ENCODE data around the gene MAML2. TPM values are rescaled to one million over a fixed set of nuclear protein-coding genes. Genes with fewer than 3 reads are reported as not detected.

Gene MAML2
- total RNA-seq, 2 donors from 2014 or later, result 29.2 to 34.9 TPM

DNA sequence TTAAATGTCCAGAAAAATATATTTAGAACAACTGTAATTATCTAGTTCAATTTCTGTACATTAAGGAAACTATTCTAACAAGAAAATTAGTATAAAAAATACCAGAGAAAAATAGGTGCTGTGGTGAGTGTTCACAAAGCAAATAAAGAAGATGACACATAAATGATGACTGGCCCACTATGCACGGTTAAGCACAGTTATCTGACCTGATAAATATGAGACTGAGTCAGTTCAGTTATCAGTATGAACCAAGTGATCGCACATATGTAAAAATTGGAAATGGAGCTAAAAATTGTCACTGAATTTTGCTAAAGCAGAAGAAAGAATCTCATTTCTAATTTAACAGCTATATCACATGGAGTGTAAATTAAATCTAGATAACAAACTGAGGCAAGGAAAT is 18.8 kb upstream of the MAML2 start:
- Mint-ChIP-seq H3K36me3 (ENCODE audit: low read depth) (peaks cover 2% of the 10 kb centered on the region), H3K4me3 (no peak overlapping the region)

DNA sequence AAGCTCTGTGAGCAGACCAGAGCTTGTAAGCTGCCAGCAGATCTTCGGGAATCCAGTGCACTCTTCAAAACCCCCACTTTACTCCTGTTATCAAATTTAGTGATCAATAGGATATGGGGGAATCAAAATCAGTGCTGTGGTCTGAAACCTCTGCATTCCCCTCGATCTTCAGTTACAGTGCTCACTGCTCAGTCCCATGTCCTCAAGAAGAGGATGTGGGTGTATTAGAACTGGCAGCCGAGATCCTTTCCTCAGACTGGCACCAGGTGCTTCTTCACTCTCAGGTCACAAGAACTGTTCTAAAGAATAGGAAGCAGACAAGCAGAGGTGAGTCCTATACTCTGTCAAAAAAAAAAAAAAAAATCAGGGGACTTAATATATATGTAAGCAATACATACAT is 15.3 kb upstream of the MAML2 start:
- peaks cover 6% of the 10 kb centered on the region for H3K4me1 Mint-ChIP-seq
- no peak overlapping the region for H3K27ac Mint-ChIP-seq
- DNase-seq (no peak), ATAC-seq (no peak)
- H3K9me3 ChIP-seq (ENCODE audit: control insufficient read depth, low read length, poor library complexity, severe bottlenecking), result no peaks in the 10 kb centered on the region
- H3K36me3 Mint-ChIP-seq (ENCODE audit: low read depth), result peaks cover 12% of the 10 kb centered on the region
- no peak overlapping the region for H3K4me3 Mint-ChIP-seq
- H3K27me3 Mint-ChIP-seq, result no peaks in the 10 kb centered on the region

More for the DNA sequence above, 18.8 kb upstream of the MAML2 start:
- no peaks in the 10 kb centered on the region for H3K9me3 ChIP-seq (ENCODE audit: control insufficient read depth, low read length, poor library complexity, severe bottlenecking)
- DNase-seq (no peak), ATAC-seq (no peak)
- Mint-ChIP-seq H3K27ac (no peak overlapping the region), H3K4me1 (peaks cover under 1% of the 10 kb centered on the region), H3K27me3 (no peaks in the 10 kb centered on the region)

DNA sequence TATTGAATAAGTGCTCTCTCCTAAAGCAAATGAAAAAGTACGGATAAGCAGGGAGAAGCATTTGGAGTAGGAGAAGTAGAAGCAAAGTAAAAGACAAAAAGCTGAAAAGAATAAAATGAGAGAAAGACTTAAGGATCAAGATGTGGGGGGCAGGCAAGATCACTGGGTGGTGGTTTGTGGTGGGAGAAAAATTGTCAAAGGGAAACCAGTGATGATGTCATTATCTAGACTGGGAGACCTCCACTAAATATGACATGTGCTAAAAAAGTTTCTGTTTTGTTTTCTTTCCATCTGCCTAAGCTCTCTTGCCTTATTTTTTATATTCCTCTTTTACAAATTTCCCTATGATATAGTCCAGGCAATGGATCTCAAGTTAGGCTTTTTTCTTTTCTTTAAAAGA is 14.8 kb upstream of the MAML2 start:
- no peaks in the 10 kb centered on the region for H3K9me3 ChIP-seq (ENCODE audit: control insufficient read depth, low read length, poor library complexity, severe bottlenecking)
- Mint-ChIP-seq H3K27me3 (no peaks in the 10 kb centered on the region), H3K4me3 (no peak overlapping the region), H3K4me1 (peaks cover 6% of the 10 kb centered on the region), H3K27ac (peak overlapping the region; percentile 53), H3K36me3 (ENCODE audit: low read depth) (peaks cover 12% of the 10 kb centered on the region)
- ATAC-seq (no peak), DNase-seq (no peak)

DNA sequence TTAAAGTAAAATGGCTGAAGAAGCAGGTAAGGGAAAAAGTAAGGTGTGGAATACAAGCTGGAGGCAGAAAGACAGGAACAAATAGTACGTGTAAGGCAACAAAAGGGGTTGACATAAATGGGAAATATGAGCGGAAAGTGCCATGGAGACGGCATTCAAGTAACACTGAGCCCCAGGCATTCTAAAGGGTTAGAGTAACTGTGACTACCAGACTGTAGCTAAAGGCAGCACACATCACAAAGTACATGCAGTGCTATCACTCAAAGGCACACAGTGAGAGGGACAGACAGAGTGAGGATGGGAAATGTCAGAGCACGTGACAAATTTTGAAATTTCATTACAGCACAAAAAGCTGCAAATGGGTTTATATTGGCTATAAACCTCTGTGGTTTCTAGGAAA is 13.9 kb upstream of the MAML2 start:
- no peak overlapping the region for H3K27ac Mint-ChIP-seq
- peaks cover 6% of the 10 kb centered on the region for H3K4me1 Mint-ChIP-seq
- H3K9me3 ChIP-seq (ENCODE audit: control insufficient read depth, low read length, poor library complexity, severe bottlenecking), result no peaks in the 10 kb centered on the region
- DNase-seq (no peak), ATAC-seq (no peak)
- no peaks in the 10 kb centered on the region for H3K27me3 Mint-ChIP-seq
- peaks cover 12% of the 10 kb centered on the region for H3K36me3 Mint-ChIP-seq (ENCODE audit: low read depth)
- H3K4me3 Mint-ChIP-seq, result no peak overlapping the region

DNA sequence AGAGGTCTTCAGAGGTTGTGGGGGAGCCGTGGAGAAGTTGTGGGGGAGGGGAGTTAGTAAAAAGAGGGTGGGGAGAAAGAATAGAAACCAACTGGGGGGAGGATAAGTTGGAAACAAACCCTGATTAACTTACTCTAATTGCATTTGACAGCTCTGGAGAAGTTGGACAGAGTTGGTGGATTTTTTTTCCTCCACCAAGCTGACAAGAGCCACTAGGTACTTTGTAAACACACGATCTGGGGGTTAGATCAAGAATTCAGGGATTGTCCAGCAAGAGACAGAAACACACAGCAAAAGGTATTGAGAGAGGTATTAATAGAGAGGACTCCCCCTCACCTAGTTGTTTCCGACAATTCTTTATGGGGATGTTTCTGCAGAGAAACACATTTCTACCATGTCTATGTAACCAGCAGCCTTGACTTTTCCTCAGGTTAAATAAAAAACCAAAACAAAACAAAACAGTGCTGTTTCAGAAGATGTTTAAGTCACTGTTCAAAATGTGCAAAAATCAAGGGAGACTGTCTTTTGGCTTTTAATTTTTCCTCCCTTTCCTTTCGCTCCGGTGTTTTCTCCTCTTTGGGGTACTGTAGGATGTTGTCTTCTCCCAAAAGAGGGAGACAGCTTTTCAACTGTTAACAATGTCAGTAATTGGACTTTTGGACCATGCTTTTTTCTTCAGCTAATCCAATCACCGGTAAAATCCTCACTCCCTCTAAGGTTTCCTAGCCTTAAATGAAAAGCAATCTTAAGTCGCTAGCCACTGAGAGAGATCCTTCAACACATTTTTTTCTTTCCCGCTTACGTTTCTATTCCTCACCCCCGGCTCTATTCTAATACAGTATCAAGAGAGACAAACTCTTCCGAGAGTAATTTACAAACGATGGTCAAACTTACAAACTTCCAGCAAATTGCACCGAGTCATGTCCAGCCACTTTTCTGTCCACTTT is 708 bp downstream of the MAML2 start:
- DNase-seq (no peak), ATAC-seq (no peak)
- peaks cover 50% of the 10 kb centered on the region for H3K4me1 Mint-ChIP-seq
- H3K9me3 ChIP-seq (ENCODE audit: control insufficient read depth, low read length, poor library complexity, severe bottlenecking), result no peaks in the 10 kb centered on the region
- peak overlapping the region; percentile 97 for H3K27ac Mint-ChIP-seq
- peak overlapping the region; percentile 98 for H3K4me3 Mint-ChIP-seq
- H3K27me3 Mint-ChIP-seq, result no peaks in the 10 kb centered on the region
- peaks cover 8% of the 10 kb centered on the region for H3K36me3 Mint-ChIP-seq (ENCODE audit: low read depth)

DNA sequence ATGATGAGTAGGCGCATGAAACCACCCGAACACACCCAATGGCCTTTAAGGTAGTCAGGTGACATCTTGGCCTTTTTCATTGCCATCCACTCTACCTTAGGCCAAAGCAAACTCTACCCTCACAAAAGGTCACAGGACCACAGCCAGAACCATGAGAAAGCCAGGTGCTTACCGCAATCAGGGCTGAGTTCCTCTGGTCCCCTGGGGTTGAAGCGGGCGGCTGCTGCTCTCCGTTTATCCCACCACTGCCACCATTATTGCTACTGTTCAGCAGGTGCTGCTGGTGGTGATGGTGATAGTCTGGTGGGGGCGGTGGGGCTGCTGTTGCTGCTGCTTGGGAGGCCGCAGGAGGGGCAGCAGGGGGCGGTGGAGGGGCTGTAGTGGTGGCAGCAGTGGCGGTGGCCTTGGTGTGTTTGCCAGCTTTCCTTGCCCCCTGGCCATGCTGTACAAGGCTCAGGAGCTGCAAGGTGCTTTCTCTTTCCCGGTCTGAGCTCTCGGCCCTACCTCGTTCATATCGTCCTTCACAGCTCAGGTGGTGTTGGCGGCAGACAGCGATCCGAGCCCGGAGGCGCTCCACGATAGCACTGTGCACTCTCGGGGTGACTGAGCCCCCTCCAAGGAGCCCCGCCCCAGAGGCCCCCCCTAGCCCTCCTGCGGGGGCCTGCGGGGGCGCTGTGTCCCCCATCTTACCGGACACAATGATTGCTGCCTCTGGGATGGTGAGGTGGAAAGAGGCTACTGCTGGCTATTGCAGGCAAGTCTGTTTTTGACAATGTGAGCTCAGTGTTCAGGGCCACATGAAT is 1.6 kb downstream of the MAML2 start:
- H3K4me1 Mint-ChIP-seq, result peaks cover 53% of the 10 kb centered on the region
- no peaks in the 10 kb centered on the region for H3K9me3 ChIP-seq (ENCODE audit: control insufficient read depth, low read length, poor library complexity, severe bottlenecking)
- peak overlapping the region; percentile 98 for H3K4me3 Mint-ChIP-seq
- H3K27me3 Mint-ChIP-seq, result no peaks in the 10 kb centered on the region
- peak; percentile 49 to 69 (median 68) for DNase-seq
- peak overlapping the region; percentile 97 for H3K27ac Mint-ChIP-seq
- H3K36me3 Mint-ChIP-seq (ENCODE audit: low read depth), result peaks cover 8% of the 10 kb centered on the region
- peak; percentile 47 for ATAC-seq

DNA sequence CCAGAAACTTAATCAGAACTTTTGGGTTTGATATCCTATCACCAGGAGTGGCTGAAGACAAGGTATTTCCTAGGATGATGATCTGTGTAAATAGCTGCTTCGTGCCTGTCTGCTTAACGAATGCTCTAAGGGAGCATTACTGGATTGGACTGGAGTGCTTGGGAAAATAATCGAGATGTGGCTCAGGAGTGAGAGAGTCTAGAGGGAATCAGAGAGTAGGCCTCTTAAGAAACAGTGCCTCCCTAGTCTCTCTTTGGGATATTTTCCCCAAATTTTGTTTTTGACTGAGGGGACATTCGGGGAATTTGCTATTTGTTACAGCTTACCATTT is 2.5 kb downstream of the MAML2 start:
- Mint-ChIP-seq H3K4me1 (peaks cover 59% of the 10 kb centered on the region), H3K36me3 (ENCODE audit: low read depth) (peaks cover 11% of the 10 kb centered on the region), H3K4me3 (peak overlapping the region; percentile 98), H3K27me3 (no peaks in the 10 kb centered on the region), H3K27ac (peak overlapping the region; percentile 97)
- H3K9me3 ChIP-seq (ENCODE audit: control insufficient read depth, low read length, poor library complexity, severe bottlenecking), result no peaks in the 10 kb centered on the region
- ATAC-seq (no peak), DNase-seq (no peak)

DNA sequence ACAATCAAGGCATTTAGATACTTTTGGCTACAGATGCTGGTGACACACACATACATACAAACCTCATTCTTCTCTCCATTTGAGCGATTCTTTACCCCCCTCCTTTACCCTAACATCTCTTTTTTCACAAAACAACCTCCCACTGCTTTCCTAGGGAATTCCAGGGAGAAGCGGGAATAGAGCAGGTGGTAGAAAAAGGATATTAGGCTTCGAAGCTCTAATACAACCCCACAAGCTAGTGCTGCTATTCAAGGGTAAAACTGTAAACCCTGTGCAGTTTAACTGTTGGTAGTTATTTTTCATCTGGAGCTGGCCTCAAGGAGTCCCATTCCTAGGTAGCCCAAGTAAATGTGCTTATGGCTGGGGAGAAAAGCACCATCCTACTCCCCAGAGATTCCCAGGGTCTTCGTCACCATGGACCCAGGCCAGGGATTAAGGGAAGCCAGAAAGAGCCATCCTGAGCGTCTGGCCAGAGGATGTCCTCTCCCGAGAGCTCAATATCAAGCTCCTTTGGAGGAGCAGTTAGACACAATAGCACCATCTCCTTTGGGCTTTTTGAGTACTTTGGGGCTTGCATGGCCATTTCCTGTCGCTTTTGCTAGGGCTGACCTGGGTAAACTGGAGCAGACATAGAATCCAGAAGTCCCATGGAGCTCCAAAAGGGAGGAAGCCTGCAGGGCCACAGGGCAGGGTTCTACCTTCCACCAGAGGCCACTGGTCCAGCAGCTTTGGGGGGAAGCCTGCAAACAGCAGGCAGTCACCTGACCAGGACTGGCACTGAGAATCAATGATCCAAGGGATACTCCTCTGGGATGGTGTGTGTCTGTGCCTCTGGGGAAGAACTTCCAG is 3.1 kb downstream of the MAML2 start:
- Mint-ChIP-seq H3K27ac (peak overlapping the region; percentile 97), H3K36me3 (ENCODE audit: low read depth) (peaks cover 11% of the 10 kb centered on the region), H3K4me3 (peak overlapping the region; percentile 98), H3K4me1 (peaks cover 62% of the 10 kb centered on the region), H3K27me3 (no peaks in the 10 kb centered on the region)
- ATAC-seq (no peak), DNase-seq (no peak)
- no peaks in the 10 kb centered on the region for H3K9me3 ChIP-seq (ENCODE audit: control insufficient read depth, low read length, poor library complexity, severe bottlenecking)

DNA sequence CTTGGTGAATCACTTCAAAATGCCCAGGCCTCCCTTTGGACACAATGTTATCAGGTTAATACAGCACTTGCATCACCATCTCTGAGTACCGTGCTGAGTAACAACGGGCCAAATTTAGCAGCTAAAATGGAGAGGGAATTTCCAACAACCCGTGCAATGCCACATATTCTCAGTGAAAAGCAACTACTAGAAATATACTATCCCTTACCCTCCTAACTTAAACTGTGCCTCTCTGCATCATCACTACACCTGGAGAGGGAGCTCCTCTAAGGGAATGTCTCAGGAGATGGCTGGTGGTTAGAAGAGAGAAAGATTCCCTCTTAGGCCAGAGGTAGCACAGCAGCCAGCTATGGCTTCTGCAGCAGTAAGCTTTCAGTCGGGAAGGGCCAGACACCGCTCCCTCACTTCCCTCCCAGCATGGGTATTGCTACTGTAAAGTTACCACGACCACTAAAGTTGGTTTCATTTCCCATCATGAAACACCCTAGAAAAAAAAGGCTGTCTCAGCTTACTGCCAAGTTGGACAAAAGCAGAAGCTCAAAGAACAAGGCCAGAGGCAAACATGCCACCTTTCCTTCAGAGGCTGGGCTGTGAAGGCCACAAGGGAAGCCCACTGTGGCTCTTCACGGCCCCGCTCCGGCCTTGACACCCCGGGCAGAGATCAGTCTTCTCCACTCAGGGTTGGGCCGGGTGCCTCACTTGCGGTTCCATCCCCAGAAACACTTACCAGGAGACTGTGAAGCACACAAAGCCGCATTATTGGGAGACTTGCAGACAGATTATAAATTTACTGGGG is 3.9 kb downstream of the MAML2 start:
- peaks cover 66% of the 10 kb centered on the region for H3K4me1 Mint-ChIP-seq

DNA sequence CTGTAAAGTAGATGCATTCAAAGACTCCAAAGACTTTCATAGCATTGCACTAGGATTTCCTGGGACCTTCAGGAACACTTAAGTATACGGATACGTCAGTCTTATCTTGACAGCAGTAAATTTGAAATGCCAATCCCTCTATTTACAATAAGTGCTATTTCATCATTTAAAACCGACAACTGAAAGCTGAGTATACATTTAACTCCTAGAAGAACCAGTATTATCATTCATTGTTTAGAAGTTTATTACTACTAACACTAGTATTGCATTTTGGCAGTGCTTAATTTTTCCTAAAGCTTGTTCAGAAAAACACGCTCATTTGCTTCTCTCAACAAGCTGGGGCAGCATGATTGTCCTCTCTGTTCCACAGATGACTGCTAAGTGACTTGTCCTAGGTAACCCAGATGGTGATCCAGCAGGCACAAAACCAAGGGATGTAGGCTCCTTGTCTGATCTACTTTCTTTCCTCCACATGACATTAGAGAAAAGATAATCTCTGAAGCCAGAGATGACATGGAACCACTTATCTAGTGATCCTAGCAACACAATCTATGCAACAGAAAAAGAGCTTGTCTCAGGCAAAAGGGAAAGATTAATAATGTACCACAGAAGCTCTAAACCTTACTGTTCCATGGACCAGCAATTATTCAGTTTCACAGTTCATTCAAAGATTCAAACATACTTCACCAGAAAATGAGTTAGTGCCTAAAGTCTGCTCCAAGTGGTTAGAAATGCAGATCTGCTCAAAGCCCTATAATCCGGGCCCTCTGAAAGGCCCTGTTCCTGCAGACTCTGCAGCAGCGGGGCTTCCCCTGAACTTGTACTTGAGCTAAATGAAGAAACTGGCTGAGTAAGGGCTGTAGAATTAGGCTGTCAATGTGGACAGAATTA is 5.2 kb downstream of the MAML2 start:
- Mint-ChIP-seq H3K36me3 (ENCODE audit: low read depth) (peaks cover 9% of the 10 kb centered on the region), H3K4me3 (peak overlapping the region; percentile 98), H3K27me3 (no peaks in the 10 kb centered on the region), H3K4me1 (peaks cover 68% of the 10 kb centered on the region), H3K27ac (peak overlapping the region; percentile 97)
- no peaks in the 10 kb centered on the region for H3K9me3 ChIP-seq (ENCODE audit: control insufficient read depth, low read length, poor library complexity, severe bottlenecking)
- peak in 1 of 3 donors; percentile 13 for DNase-seq
- ATAC-seq, result peak; percentile 39

More for the DNA sequence above, 3.9 kb downstream of the MAML2 start:
- peak in 1 of 3 donors; percentile 8 for DNase-seq
- H3K9me3 ChIP-seq (ENCODE audit: control insufficient read depth, low read length, poor library complexity, severe bottlenecking), result no peaks in the 10 kb centered on the region
- H3K27me3 Mint-ChIP-seq, result no peaks in the 10 kb centered on the region
- peak overlapping the region; percentile 97 for H3K27ac Mint-ChIP-seq
- peak overlapping the region; percentile 98 for H3K4me3 Mint-ChIP-seq
- peaks cover 11% of the 10 kb centered on the region for H3K36me3 Mint-ChIP-seq (ENCODE audit: low read depth)
- no peak for ATAC-seq

DNA sequence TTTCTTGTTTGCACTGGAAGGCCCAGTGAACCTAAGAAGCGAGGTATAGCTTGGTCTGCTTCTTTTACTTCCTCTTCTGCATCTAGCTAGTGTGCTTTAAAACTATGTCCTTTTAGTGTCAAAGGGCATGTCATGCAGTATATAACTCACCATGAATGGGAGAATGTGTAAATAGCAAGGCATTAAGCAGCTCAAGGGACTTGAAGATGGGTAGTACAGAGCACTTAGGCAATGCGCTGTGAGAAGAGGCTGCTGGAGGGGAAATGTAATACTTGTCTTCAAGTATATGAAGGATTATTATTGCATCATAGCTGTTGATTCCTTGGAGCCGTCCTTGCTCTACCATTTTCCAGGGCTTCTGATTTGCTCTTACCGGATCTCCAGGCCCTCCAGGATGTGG is 7.6 kb downstream of the MAML2 start:
- H3K9me3 ChIP-seq (ENCODE audit: control insufficient read depth, low read length, poor library complexity, severe bottlenecking), result no peaks in the 10 kb centered on the region
- ATAC-seq, result no peak
- no peaks in the 10 kb centered on the region for H3K27me3 Mint-ChIP-seq
- no peak for DNase-seq
- H3K4me3 Mint-ChIP-seq, result no peak overlapping the region
- peak overlapping the region; percentile 12 for H3K27ac Mint-ChIP-seq
- peaks cover 63% of the 10 kb centered on the region for H3K4me1 Mint-ChIP-seq
- peaks cover 3% of the 10 kb centered on the region for H3K36me3 Mint-ChIP-seq (ENCODE audit: low read depth)
